Measurements from ENCODE around the gene MKLN1. TPM values are rescaled to one million over a fixed set of nuclear protein-coding genes. Genes with fewer than 3 reads are reported as not detected.
A peak's percentile ranks its signal among the peaks of the same experiment; 100 is the strongest.

MKLN1 gene
- total and polyA plus RNA-seq, 2 experiments from 2014 or later, result 33.8 to 59.3 TPM

- H2AFZ ChIP-seq, result no peak overlapping the region
- no peak for DNase-seq (ENCODE audit: low spot score)
- H3K27ac ChIP-seq, result peak overlapping the region; percentile 37
Measured at GRCh38 chr7:131521651-131522163, 194.0 kb downstream of the MKLN1 start.

GRCh38 chr7:131522325-131522930 lies 194.8 kb downstream of the MKLN1 start:
- 78% methylated on average over 11 of the region's 11 CpGs for WGBS (ENCODE audit: low lambda C conversion rate, missing lambda C conversion rate)
- Histone ChIP-seq H3K4me2 (peak overlapping the region; percentile 31), H3K9me2 (replicated peaks; ENCODE audit: insufficient read depth) (no peaks in the 10 kb centered on the region), H3K27ac (no peak overlapping the region), H4K20me1 (ENCODE audit: insufficient read depth, poor library complexity, severe bottlenecking) (no peaks in the 10 kb centered on the region), H3K36me3 (replicated peaks; ENCODE audit: insufficient read depth, low read depth) (no peaks in the 10 kb centered on the region), H3K4me1 (ENCODE audit: insufficient read depth) (no peaks in the 10 kb centered on the region), H3K9me3 (ENCODE audit: low read depth) (no peaks in the 10 kb centered on the region), H3K79me2 (peaks cover 18% of the 10 kb centered on the region), H3K4me3 (no peak overlapping the region), H3K27me3 (no peaks in the 10 kb centered on the region), H2AFZ (no peak overlapping the region)
- TF ChIP-seq EZH2phosphoT487 (IDR thresholded peaks at IDR 0.05; ENCODE audit: low read depth, severe bottlenecking, unreplicated experiment) (no peak), EZH2 (IDR thresholded peaks at IDR 0.05; ENCODE audit: borderline replicate concordance) (no peak), CTCF (IDR thresholded peaks at IDR 0.05; ENCODE audit: poor library complexity) (no peak)
- no peak for DNase-seq (ENCODE audit: low spot score)

More at GRCh38 chr7:131521651-131522163, 194.0 kb downstream of the MKLN1 start:
- peaks cover 18% of the 10 kb centered on the region for H3K79me2 ChIP-seq
- H3K9me2 ChIP-seq (replicated peaks; ENCODE audit: insufficient read depth), result no peaks in the 10 kb centered on the region
- H4K20me1 ChIP-seq (ENCODE audit: insufficient read depth, poor library complexity, severe bottlenecking), result no peaks in the 10 kb centered on the region
- no peak for TF ChIP-seq CTCF (IDR thresholded peaks at IDR 0.05; ENCODE audit: poor library complexity)
- TF ChIP-seq EZH2 (IDR thresholded peaks at IDR 0.05; ENCODE audit: borderline replicate concordance), result no peak
- no peak for TF ChIP-seq EZH2phosphoT487 (IDR thresholded peaks at IDR 0.05; ENCODE audit: low read depth, severe bottlenecking, unreplicated experiment)
- H3K4me1 ChIP-seq (ENCODE audit: insufficient read depth), result no peaks in the 10 kb centered on the region
- H3K9me3 ChIP-seq (ENCODE audit: low read depth), result no peaks in the 10 kb centered on the region
- H3K4me3 ChIP-seq, result no peak overlapping the region
- H3K36me3 ChIP-seq (replicated peaks; ENCODE audit: insufficient read depth, low read depth), result no peaks in the 10 kb centered on the region
- H3K4me2 ChIP-seq, result no peak overlapping the region
- WGBS (ENCODE audit: low lambda C conversion rate, missing lambda C conversion rate), result 54% methylated on average over 7 of the region's 7 CpGs
- no peaks in the 10 kb centered on the region for H3K27me3 ChIP-seq

- Histone ChIP-seq H3K4me3 (no peak overlapping the region), H2AFZ (no peak overlapping the region), H4K20me1 (ENCODE audit: insufficient read depth, poor library complexity, severe bottlenecking) (no peaks in the 10 kb centered on the region), H3K9me3 (ENCODE audit: low read depth) (no peaks in the 10 kb centered on the region), H3K9me2 (replicated peaks; ENCODE audit: insufficient read depth) (no peaks in the 10 kb centered on the region), H3K4me1 (ENCODE audit: insufficient read depth) (no peaks in the 10 kb centered on the region), H3K79me2 (peaks cover 13% of the 10 kb centered on the region), H3K4me2 (no peak overlapping the region), H3K36me3 (replicated peaks; ENCODE audit: insufficient read depth, low read depth) (no peaks in the 10 kb centered on the region), H3K27me3 (no peaks in the 10 kb centered on the region), H3K27ac (no peak overlapping the region)
- DNase-seq (ENCODE audit: low spot score), result no peak
- 95% methylated on average over 1 of the region's 2 CpGs for WGBS (ENCODE audit: low lambda C conversion rate, missing lambda C conversion rate)
- TF ChIP-seq EZH2 (IDR thresholded peaks at IDR 0.05; ENCODE audit: borderline replicate concordance), result no peak
- TF ChIP-seq EZH2phosphoT487 (IDR thresholded peaks at IDR 0.05; ENCODE audit: low read depth, severe bottlenecking, unreplicated experiment), result no peak
- no peak for TF ChIP-seq CTCF (IDR thresholded peaks at IDR 0.05; ENCODE audit: poor library complexity)
Measured at GRCh38 chr7:131524115-131524514, 196.4 kb downstream of the MKLN1 start.
